CD8-positive, alpha-beta memory T cell (primary cell): ENCODE results near the gene TRAPPC11. TPM values are rescaled to one million over a fixed set of nuclear protein-coding genes. Genes with fewer than 3 reads are reported as not detected.

Experiments
- CTCF ChIA-PET: fragments of 350-600 bp; sonication (Branson Sonifier 250); formaldehyde crosslinking; loops from one replicate; lab custom pipeline; 2021; ENCODE audit warnings: antibody characterized with exemption; lab: Charles Lee
- POLR2A ChIA-PET: fragments of 350-600 bp; sonication (Branson Sonifier 250); formaldehyde crosslinking; loops from one replicate; lab custom pipeline; 2021; ENCODE audit warnings: antibody characterized with exemption; lab: Charles Lee
- DNase-seq, 5 donors: peaks; one replicate each; pipeline versions ENCODE4 v3.0.0 to v3.0.0-alpha.2; 2020 to 2022; ENCODE audit warnings: mixed read lengths in 1 of 5
- H3K27ac ChIP-seq: one replicate; pipeline ENCODE4 v1.7.0; 2013; ENCODE audit warnings: low read depth, mild to moderate bottlenecking, low read length, moderate library complexity
- H3K27me3 ChIP-seq: 2 replicates; pipeline ENCODE4 v1.7.0; 2013; ENCODE audit warnings: low read length, mild to moderate bottlenecking; ENCODE audit not compliant: insufficient read depth, poor library complexity, severe bottlenecking
- H3K36me3 ChIP-seq: 2 replicates; pipeline ENCODE4 v1.7.0; 2013; ENCODE audit warnings: mild to moderate bottlenecking, low read length, moderate library complexity; ENCODE audit not compliant: insufficient read depth
- H3K4me1 ChIP-seq: 2 replicates; pipeline ENCODE4 v1.7.0; 2013; ENCODE audit warnings: mild to moderate bottlenecking, low read length, moderate library complexity; ENCODE audit not compliant: insufficient read depth
- H3K4me3 ChIP-seq: 2 replicates; pipeline ENCODE4 v1.7.0; 2013; ENCODE audit warnings: mild to moderate bottlenecking, low read length
- H3K9me3 ChIP-seq: 2 replicates; pipeline ENCODE4 v1.7.0; 2013; ENCODE audit warnings: mild to moderate bottlenecking, low read length
- H3K27ac Mint-ChIP-seq, 8 donors: one replicate each; pipeline ENCODE4 v1.8.0; 2020 to 2021; ENCODE audit warnings: mixed read lengths in 8 of 8, mild to moderate bottlenecking in 6 of 8, inconsistent platforms in 3 of 8, moderate library complexity in 3 of 8
- H3K27me3 Mint-ChIP-seq, 2 donors: one replicate each; pipeline ENCODE4 v1.8.0; 2020 to 2021; ENCODE audit warnings: mixed read lengths in 2 of 2, mild to moderate bottlenecking in 1 of 2, moderate library complexity in 1 of 2
- H3K36me3 Mint-ChIP-seq, 3 donors: one replicate each; pipeline ENCODE4 v1.8.0; 2020 to 2021; ENCODE audit warnings: mixed read lengths in 3 of 3, inconsistent platforms in 1 of 3, mild to moderate bottlenecking in 1 of 3
- H3K4me1 Mint-ChIP-seq, 3 donors: one replicate each; pipeline ENCODE4 v1.8.0; 2020 to 2021; ENCODE audit warnings: mixed read lengths in 3 of 3, inconsistent platforms in 1 of 3, mild to moderate bottlenecking in 1 of 3
- H3K4me3 Mint-ChIP-seq, 7 donors: one replicate each; pipeline ENCODE4 v1.8.0; 2020 to 2021; ENCODE audit warnings: mixed read lengths in 7 of 7, mild to moderate bottlenecking in 6 of 7, moderate library complexity in 4 of 7, inconsistent platforms in 2 of 7
- H3K9me3 Mint-ChIP-seq, 5 donors: one replicate each; pipeline ENCODE4 v1.8.0; 2020 to 2022; ENCODE audit warnings: mixed read lengths in 5 of 5, mild to moderate bottlenecking in 3 of 5, moderate library complexity in 2 of 5, inconsistent platforms in 1 of 5
- polyA plus RNA-seq: library from polyadenylated mRNA; unstranded; fragments of 300-500 nt; fragmentation: Illumina TruSeq; gene quantifications from one replicate; pipeline ENCODE4 v1.2.3, GENCODE V29; 2021
- total RNA-seq, 2 experiments: library from RNA; stranded (reverse); gene quantifications; one replicate each; pipeline ENCODE4 v1.2.3, GENCODE V29; 2021

TRAPPC11 gene
- total and polyA plus RNA-seq, 3 experiments from 2014 or later = 21.9 to 29.3 (median 23.3) TPM

- no peaks in the 10 kb centered on the region for H3K27me3 Mint-ChIP-seq
- peaks cover 5 to 64% (median 13%) of the 10 kb centered on the region in 3 donors for H3K36me3 Mint-ChIP-seq
- CTCF ChIA-PET = interaction anchor here (1.0 kb wide), 1 partner anchor 8 kb away, joined by 3 read pairs; no protein-coding TSS in a partner anchor
- H3K9me3 ChIP-seq = no peaks in the 10 kb centered on the region
- H3K4me1 ChIP-seq = no peaks in the 10 kb centered on the region
- no peaks in the 10 kb centered on the region for H3K9me3 Mint-ChIP-seq
- H3K4me1 Mint-ChIP-seq = no peaks in the 10 kb centered on the region
- peaks cover 10% of the 10 kb centered on the region for H3K36me3 ChIP-seq
- H3K27ac ChIP-seq = no peak overlapping the region
- DNase-seq = no peak
- H3K27ac Mint-ChIP-seq = no peak overlapping the region
- POLR2A ChIA-PET = no interaction called here
- H3K4me3 ChIP-seq = no peak overlapping the region
- no peak overlapping the region for H3K4me3 Mint-ChIP-seq
- H3K27me3 ChIP-seq = no peaks in the 10 kb centered on the region
Measured at GRCh38 chr4:183645326-183645725, 13.8 kb upstream of the TRAPPC11 start.

GRCh38 chr4:183657564-183657963 is 1.5 kb upstream of the TRAPPC11 start:
- Histone ChIP-seq H3K9me3 (no peaks in the 10 kb centered on the region), H3K27me3 (no peaks in the 10 kb centered on the region), H3K4me1 (peaks cover 30% of the 10 kb centered on the region), H3K27ac (no peak overlapping the region), H3K36me3 (peaks cover 9% of the 10 kb centered on the region), H3K4me3 (peak overlapping the region; percentile 71)
- DNase-seq = no peak
- peaks cover 34 to 59% (median 54%) of the 10 kb centered on the region in 3 donors for H3K4me1 Mint-ChIP-seq
- CTCF ChIA-PET = no interaction called here
- no peaks in the 10 kb centered on the region for H3K9me3 Mint-ChIP-seq
- no peaks in the 10 kb centered on the region for H3K27me3 Mint-ChIP-seq
- H3K4me3 Mint-ChIP-seq = peak overlapping the region; percentile 93 to 98 (median 96)
- H3K27ac Mint-ChIP-seq = peak overlapping the region in 7 of 8 donors; percentile 92 to 99 (median 97)
- POLR2A ChIA-PET = no interaction called here
- peaks cover 6 to 33% (median 13%) of the 10 kb centered on the region in 3 donors for H3K36me3 Mint-ChIP-seq

- Mint-ChIP-seq H3K27ac (peak overlapping the region; percentile 92 to 99 (median 97)), H3K4me3 (peak overlapping the region; percentile 93 to 98 (median 96)), H3K27me3 (no peaks in the 10 kb centered on the region), H3K4me1 (peaks cover 34 to 54% (median 52%) of the 10 kb centered on the region in 3 donors), H3K36me3 (peaks cover 0 to 24% (median 6%) of the 10 kb centered on the region in 3 donors), H3K9me3 (no peaks in the 10 kb centered on the region)
- ChIA-PET POLR2A (no interaction called here), CTCF (no interaction called here)
- Histone ChIP-seq H3K4me1 (peaks cover 30% of the 10 kb centered on the region), H3K9me3 (no peaks in the 10 kb centered on the region), H3K4me3 (peak overlapping the region; percentile 71), H3K36me3 (peaks cover 4% of the 10 kb centered on the region), H3K27me3 (no peaks in the 10 kb centered on the region), H3K27ac (peak overlapping the region; percentile 79)
- peak in 2 of 5 donors; percentile 4 to 6 for DNase-seq
Measured at GRCh38 chr4:183658362-183659028, 598 bp upstream of the TRAPPC11 start.

- H3K9me3 ChIP-seq = no peaks in the 10 kb centered on the region
- Mint-ChIP-seq H3K27me3 (no peaks in the 10 kb centered on the region), H3K4me1 (peaks cover 37 to 62% (median 47%) of the 10 kb centered on the region in 3 donors), H3K4me3 (peak overlapping the region; percentile 92 to 98 (median 96)), H3K9me3 (no peaks in the 10 kb centered on the region), H3K36me3 (peaks cover 0 to 22% (median 6%) of the 10 kb centered on the region in 3 donors), H3K27ac (peak overlapping the region; percentile 92 to 98 (median 94))
- ChIA-PET CTCF (interaction anchor here (1.0 to 1.5 kb wide), 2 partner anchors 13 to 156 kb away, joined by 3 to 5 read pairs; no protein-coding TSS in a partner anchor), POLR2A (interaction anchor here (0.6 to 0.8 kb wide), 2 partner anchors 153 to 156 kb away, joined by 3 to 4 read pairs; no protein-coding TSS in a partner anchor)
- H3K4me1 ChIP-seq = peaks cover 30% of the 10 kb centered on the region
- H3K4me3 ChIP-seq = peak overlapping the region; percentile 80
- peak in 1 of 5 donors; percentile 3 for DNase-seq
- no peaks in the 10 kb centered on the region for H3K27me3 ChIP-seq
- peaks cover 7% of the 10 kb centered on the region for H3K36me3 ChIP-seq
- peak overlapping the region; percentile 79 for H3K27ac ChIP-seq
Measured at GRCh38 chr4:183659872-183660242, 764 bp downstream of the TRAPPC11 start.

- Histone ChIP-seq H3K4me3 (no peak overlapping the region), H3K4me1 (peaks cover under 1% of the 10 kb centered on the region), H3K36me3 (peaks cover 49% of the 10 kb centered on the region), H3K27ac (no peak overlapping the region), H3K27me3 (no peaks in the 10 kb centered on the region), H3K9me3 (no peaks in the 10 kb centered on the region)
- Mint-ChIP-seq H3K27ac (no peak overlapping the region), H3K27me3 (no peaks in the 10 kb centered on the region), H3K36me3 (peaks cover 0 to 68% (median 21%) of the 10 kb centered on the region in 3 donors), H3K4me1 (peaks cover 10 to 28% (median 21%) of the 10 kb centered on the region in 3 donors), H3K4me3 (no peak overlapping the region), H3K9me3 (no peaks in the 10 kb centered on the region)
- ChIA-PET CTCF (no interaction called here), POLR2A (no interaction called here)
- no peak for DNase-seq
Measured at GRCh38 chr4:183666088-183666487, 7.0 kb downstream of the TRAPPC11 start.

GRCh38 chr4:183670251-183670650 is 11.2 kb downstream of the TRAPPC11 start:
- no peak for DNase-seq
- Mint-ChIP-seq H3K4me1 (peaks cover 11 to 22% (median 16%) of the 10 kb centered on the region in 3 donors), H3K36me3 (peaks cover 0 to 82% (median 24%) of the 10 kb centered on the region in 3 donors), H3K27me3 (no peaks in the 10 kb centered on the region), H3K9me3 (no peaks in the 10 kb centered on the region), H3K4me3 (no peak overlapping the region), H3K27ac (peak overlapping the region in 1 of 8 donors; percentile 81)
- Histone ChIP-seq H3K4me1 (no peaks in the 10 kb centered on the region), H3K9me3 (no peaks in the 10 kb centered on the region), H3K27me3 (no peaks in the 10 kb centered on the region), H3K27ac (no peak overlapping the region), H3K36me3 (peaks cover 51% of the 10 kb centered on the region), H3K4me3 (no peak overlapping the region)
- ChIA-PET CTCF (no interaction called here), POLR2A (no interaction called here)

GRCh38 chr4:183670960-183671555 is 12.0 kb downstream of the TRAPPC11 start:
- Mint-ChIP-seq H3K36me3 (peaks cover 0 to 79% (median 20%) of the 10 kb centered on the region in 3 donors), H3K4me1 (peaks cover 9 to 15% (median 9%) of the 10 kb centered on the region in 3 donors), H3K4me3 (no peak overlapping the region), H3K9me3 (no peaks in the 10 kb centered on the region), H3K27ac (no peak overlapping the region), H3K27me3 (no peaks in the 10 kb centered on the region)
- H3K27me3 ChIP-seq = no peaks in the 10 kb centered on the region
- peaks cover 48% of the 10 kb centered on the region for H3K36me3 ChIP-seq
- H3K4me1 ChIP-seq = no peaks in the 10 kb centered on the region
- H3K27ac ChIP-seq = no peak overlapping the region
- DNase-seq = no peak
- ChIA-PET POLR2A (no interaction called here), CTCF (no interaction called here)
- no peak overlapping the region for H3K4me3 ChIP-seq
- H3K9me3 ChIP-seq = no peaks in the 10 kb centered on the region

- H3K4me1 Mint-ChIP-seq = peaks cover 5 to 19% (median 9%) of the 10 kb centered on the region in 3 donors
- POLR2A ChIA-PET = no interaction called here
- H3K27ac ChIP-seq = no peak overlapping the region
- H3K36me3 Mint-ChIP-seq = peaks cover 0 to 76% (median 23%) of the 10 kb centered on the region in 3 donors
- no peaks in the 10 kb centered on the region for H3K27me3 Mint-ChIP-seq
- no peaks in the 10 kb centered on the region for H3K4me1 ChIP-seq
- no peaks in the 10 kb centered on the region for H3K9me3 ChIP-seq
- H3K4me3 ChIP-seq = no peak overlapping the region
- CTCF ChIA-PET = no interaction called here
- H3K27me3 ChIP-seq = no peaks in the 10 kb centered on the region
- peaks cover 29% of the 10 kb centered on the region for H3K36me3 ChIP-seq
- no peak overlapping the region for H3K4me3 Mint-ChIP-seq
- H3K27ac Mint-ChIP-seq = no peak overlapping the region
- DNase-seq = no peak
- H3K9me3 Mint-ChIP-seq = no peaks in the 10 kb centered on the region
Measured at GRCh38 chr4:183674153-183674552, 15.1 kb downstream of the TRAPPC11 start.
